Uterus (tissue), 2 donors: ENCODE measurements around the gene TPP2.

ENCODE experiments used
- CTCF ChIP-seq, 4 experiments: fragments of 200-600 bp in 2 of 4; fragments of 450-650 bp in 2 of 4; sonication (generic) in 2 of 4; IDR thresholded peaks; one replicate each; pipeline ENCODE4 v1.5.1; 2016 to 2019; ENCODE audit warnings: antibody characterized with exemption in 4 of 4, mild to moderate bottlenecking in 2 of 4, moderate library complexity in 1 of 4
- POLR2A ChIP-seq, 2 donors: fragments of 450-650 bp; IDR thresholded peaks; one replicate each; pipeline ENCODE4 v1.6.1; 2016; ENCODE audit warnings: antibody characterized with exemption in 2 of 2, mild to moderate bottlenecking in 1 of 2, moderate library complexity in 1 of 2

GRCh38 chr13:102593466-102593865 lies 3.3 kb upstream of the TPP2 start:
- TF ChIP-seq CTCF (IDR thresholded peaks at IDR 0.05) (no peak), POLR2A (IDR thresholded peaks at IDR 0.05) (no peak)
